ENCODE measurements around the gene HPS4. TPM values are rescaled to one million over a fixed set of nuclear protein-coding genes. Genes with fewer than 3 reads are reported as not detected.

Gene HPS4
- total and polyA plus RNA-seq, 10 of the 15 experiments (the other 5 are each of a cell fraction or from before 2014, with no cell fraction given), result 11.7 to 36.7 (median 30.8) TPM

- WGBS (ENCODE audit: insufficient coverage, insufficient replicate concordance, low lambda C conversion rate, missing lambda C conversion rate), result 31% methylated on average over 3 of the region's 3 CpGs
- H3K4me3 ChIP-seq, result no peak overlapping the region
- ChIA-PET RAD21 (ENCODE audit: unreplicated experiment) (no interaction called here), CTCF (interaction anchor here (0.6 to 1.0 kb wide), 2 partner anchors 43 to 514 kb away, joined by 3 to 4 read pairs; no protein-coding TSS in a partner anchor), SMC1A (ENCODE audit: uncharacterized antibody, unreplicated experiment) (no interaction called here), POLR2A (no interaction called here)
- H4K20me1 ChIP-seq (ENCODE audit: control insufficient read depth, insufficient read depth), result no peaks in the 10 kb centered on the region
- no peaks in the 10 kb centered on the region; the same call in 2 of the 3 replicates for H3K9me3 ChIP-seq (replicated peaks; ENCODE audit: control insufficient read depth, insufficient read depth, low read length)
- no peaks in the 10 kb centered on the region for H3K4me1 ChIP-seq (ENCODE audit: control insufficient read depth, insufficient read depth, low read length)
- no peak overlapping the region for H3K4me2 ChIP-seq (ENCODE audit: control insufficient read depth, insufficient read depth)
- no peak for TF ChIP-seq PAX5 (IDR thresholded peaks at IDR 0.05; ENCODE audit: borderline replicate concordance, low read depth, low read length)
- no peak for TF ChIP-seq BRCA1 (IDR thresholded peaks at IDR 0.05; ENCODE audit: low read depth, low read length)
- TF ChIP-seq MLLT1 (IDR thresholded peaks at IDR 0.05), result no peak
- TF ChIP-seq CHD4 (IDR thresholded peaks at IDR 0.05), result no peak
- TF ChIP-seq RUNX3 (IDR thresholded peaks at IDR 0.05; ENCODE audit: low read length), result no peak
- TF ChIP-seq KLF5 (IDR thresholded peaks at IDR 0.05; ENCODE audit: partially characterized antibody), result no peak
- no peak for TF ChIP-seq POU2F2 (IDR thresholded peaks at IDR 0.05; ENCODE audit: borderline replicate concordance, low read depth, low read length)
- no TSS peak for BruUV-seq (replicated peaks)
- no peaks in the 10 kb centered on the region for H3K79me2 ChIP-seq (ENCODE audit: control insufficient read depth, insufficient read depth, low read length)
- intact Hi-C loops (cut with micrococcal nuclease; ENCODE audit: unreplicated experiment), result no loop called here
- FAIRE-seq (no peak), ATAC-seq (no peak), DNase-seq (ENCODE audit: low read depth, low spot score) (no peak)
- H2AFZ ChIP-seq (ENCODE audit: control insufficient read depth, low read depth, low read length), result no peak overlapping the region
- in situ Hi-C loops (cut with MboI), result no loop called here
- H3K27me3 ChIP-seq (replicated peaks in 1 of 2; ENCODE audit: control insufficient read depth in 2 of 2, insufficient read depth in 2 of 2, low read length in 1 of 2), result peaks cover 0 to 1% of the 10 kb centered on the region in 2 experiments; a peak in 3 of 4 replicates
- no peaks in the 10 kb centered on the region for H3K36me3 ChIP-seq (ENCODE audit: control insufficient read depth in 2 of 2, insufficient read depth in 2 of 2, low read length in 1 of 2)
- no peak overlapping the region for H3K9ac ChIP-seq (ENCODE audit: control insufficient read depth, insufficient read depth, low read length)
- no peak overlapping the region for H3K27ac ChIP-seq (ENCODE audit: control insufficient read depth, insufficient read depth)
Observed at GRCh38 chr22:26417406-26417805, 66.2 kb downstream of the HPS4 start.

Measured in GM12878 (cell line).